NCI-H2227 (cell line): ENCODE results near the gene SAV1.
"Not testable (repeated sequence)": the region's sequence is repeated elsewhere in the genome, so short reads cannot be mapped to it uniquely, and the experiment has no call there.

ENCODE experiments used
- DNase-seq: peaks from one replicate; lab custom pipeline; 2025; ENCODE audit not compliant: unreplicated experiment; lab: John Stamatoyannopoulos, UW

SAV1 gene

GRCh38 chr14:50667996-50668825 lies at the start of gene SAV1:
SAV1 (minus strand) TSS chr14:50668306; CDS start chr14:50667967, 339 bp downstream.
- DNase-seq = peak; percentile 89

- DNase-seq = no peak
These were observed 49.7 kb upstream of the SAV1 start for GRCh38 chr14:50717811-50718210.

GRCh38 chr14:50714450-50715073 lies 46.5 kb upstream of the SAV1 start:
- no peak for DNase-seq

GRCh38 chr14:50711043-50711442 lies 42.9 kb upstream of the SAV1 start:
- no peak for DNase-seq

GRCh38 chr14:50705026-50705593 lies 37.0 kb upstream of the SAV1 start:
- no peak for DNase-seq

- DNase-seq = no peak
These were observed 36.4 kb upstream of the SAV1 start for GRCh38 chr14:50704454-50705010.

GRCh38 chr14:50697659-50698290 lies 29.7 kb upstream of the SAV1 start:
- no peak for DNase-seq

- DNase-seq = not testable (repeated sequence)
These were observed 26.2 kb upstream of the SAV1 start for GRCh38 chr14:50694260-50694659.

- DNase-seq = no peak
These were observed 20.8 kb upstream of the SAV1 start for GRCh38 chr14:50688875-50689274.

GRCh38 chr14:50679674-50680073 lies 11.6 kb upstream of the SAV1 start:
- no peak for DNase-seq

- no peak for DNase-seq
These were observed 10.1 kb upstream of the SAV1 start for GRCh38 chr14:50678163-50678562.

GRCh38 chr14:50677527-50678063 lies 9.5 kb upstream of the SAV1 start:
- DNase-seq = no peak

- no peak for DNase-seq
These were observed 8.9 kb upstream of the SAV1 start for GRCh38 chr14:50676814-50677516.

- no peak for DNase-seq
These were observed 7.5 kb upstream of the SAV1 start for GRCh38 chr14:50675597-50675996.

- DNase-seq = no peak
These were observed 2.8 kb upstream of the SAV1 start for GRCh38 chr14:50670866-50671256.

GRCh38 chr14:50670196-50670865 lies 2.2 kb upstream of the SAV1 start:
- no peak for DNase-seq

GRCh38 chr14:50669441-50669986 lies 1.4 kb upstream of the SAV1 start:
- no peak for DNase-seq

GRCh38 chr14:50668826-50669143 lies 679 bp upstream of the SAV1 start:
- DNase-seq = no peak

- DNase-seq = peak; percentile 53
These were observed 466 bp downstream of the SAV1 start for GRCh38 chr14:50667684-50667995.
